ENCODE results near the gene AZIN2.

AZIN2 gene

GRCh38 chr1:33117440-33118085, 36.6 kb downstream of the AZIN2 start:
- 98% methylated on average over 13 of the region's 13 CpGs for WGBS (ENCODE audit: insufficient coverage)
- Histone ChIP-seq H3K9me3 (ENCODE audit: control extremely low read depth in 1 of 5, control insufficient read depth in 4 of 5, insufficient read depth in 2 of 5, low read depth in 1 of 5, low read length in 4 of 5) (no peaks in the 10 kb centered on the region), H3K4me1 (ENCODE audit: control extremely low read depth in 1 of 4, control insufficient read depth in 4 of 4, insufficient read depth in 4 of 4, low read length in 3 of 4) (peaks cover 0 to 5% (median 0%) of the 10 kb centered on the region in 4 experiments), H3K36me3 (ENCODE audit: control insufficient read depth in 4 of 4, insufficient read depth in 4 of 4, low read length in 3 of 4) (no peaks in the 10 kb centered on the region), H3K27me3 (replicated peaks in 2 of 5; ENCODE audit: control insufficient read depth in 4 of 5, insufficient read depth in 5 of 5, low read length in 4 of 5) (no peaks in the 10 kb centered on the region), H3K4me3 (ENCODE audit: control insufficient read depth in 1 of 7, extremely low read depth in 1 of 7, insufficient read depth in 4 of 7, low read depth in 2 of 7, low read length in 6 of 7) (no peak overlapping the region), H3K27ac (ENCODE audit: insufficient read depth in 1 of 2, low read depth in 1 of 2, low read length in 2 of 2, poor library complexity in 1 of 2, severe bottlenecking in 2 of 2) (no peak overlapping the region)
- ChIA-PET CTCF (interaction anchor here (0.8 to 1.3 kb wide), 2 partner anchors 9 to 24 kb away, joined by 3 read pairs; no protein-coding TSS in a partner anchor), POLR2A (no interaction called here)
- DNase-seq, result no peak

GRCh38 chr1:33118274-33118673, 37.3 kb downstream of the AZIN2 start:
- Histone ChIP-seq H3K27ac (ENCODE audit: insufficient read depth in 1 of 2, low read depth in 1 of 2, low read length in 2 of 2, poor library complexity in 1 of 2, severe bottlenecking in 2 of 2) (no peak overlapping the region), H3K27me3 (replicated peaks in 2 of 5; ENCODE audit: control insufficient read depth in 4 of 5, insufficient read depth in 5 of 5, low read length in 4 of 5) (no peaks in the 10 kb centered on the region), H3K4me3 (ENCODE audit: control insufficient read depth in 1 of 7, extremely low read depth in 1 of 7, insufficient read depth in 4 of 7, low read depth in 2 of 7, low read length in 6 of 7) (no peak overlapping the region), H3K36me3 (ENCODE audit: control insufficient read depth in 4 of 4, insufficient read depth in 4 of 4, low read length in 3 of 4) (no peaks in the 10 kb centered on the region), H3K4me1 (ENCODE audit: control extremely low read depth in 1 of 4, control insufficient read depth in 4 of 4, insufficient read depth in 4 of 4, low read length in 3 of 4) (peaks cover 0 to 5% (median 0%) of the 10 kb centered on the region in 4 experiments), H3K9me3 (ENCODE audit: control extremely low read depth in 1 of 5, control insufficient read depth in 4 of 5, insufficient read depth in 2 of 5, low read depth in 1 of 5, low read length in 4 of 5) (no peaks in the 10 kb centered on the region)
- CTCF ChIA-PET, result interaction anchor here (0.8 kb wide), 1 partner anchor 9 kb away, joined by 3 read pairs; no protein-coding TSS in a partner anchor
- WGBS (ENCODE audit: insufficient coverage), result 98% methylated on average over 4 of the region's 4 CpGs
- no peak for DNase-seq
- POLR2A ChIA-PET, result no interaction called here

DNA sequence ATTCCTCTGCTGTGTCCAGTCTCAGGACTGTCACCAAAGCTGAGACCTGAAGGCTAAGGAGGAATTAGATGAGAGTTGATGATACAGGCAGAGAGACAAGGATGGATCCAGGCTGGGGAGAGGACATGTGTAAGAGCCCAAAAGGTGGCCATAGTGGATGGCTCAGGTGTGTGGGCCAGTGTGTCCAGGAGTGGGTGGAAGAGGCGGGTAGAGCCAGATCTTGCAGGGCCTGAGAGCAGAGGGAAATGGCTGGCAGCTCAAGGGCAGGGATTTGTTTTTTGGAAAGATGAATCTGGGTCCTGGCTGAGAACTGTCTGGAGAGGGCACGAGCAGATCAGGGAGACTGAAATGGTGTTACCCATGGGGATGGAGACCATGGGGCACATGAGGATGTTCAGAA, 38.1 kb downstream of the AZIN2 start:
- ChIA-PET POLR2A (no interaction called here), CTCF (no interaction called here)
- H3K4me3 ChIP-seq (ENCODE audit: control insufficient read depth in 1 of 7, extremely low read depth in 1 of 7, insufficient read depth in 4 of 7, low read depth in 2 of 7, low read length in 6 of 7), result no peak overlapping the region
- WGBS (ENCODE audit: insufficient coverage), result 100% methylated on average over 1 of the region's 2 CpGs
- H3K36me3 ChIP-seq (ENCODE audit: control insufficient read depth in 4 of 4, insufficient read depth in 4 of 4, low read length in 3 of 4), result no peaks in the 10 kb centered on the region
- H3K9me3 ChIP-seq (ENCODE audit: control extremely low read depth in 1 of 5, control insufficient read depth in 4 of 5, insufficient read depth in 2 of 5, low read depth in 1 of 5, low read length in 4 of 5), result no peaks in the 10 kb centered on the region
- no peak for DNase-seq
- no peak overlapping the region for H3K27ac ChIP-seq (ENCODE audit: insufficient read depth in 1 of 2, low read depth in 1 of 2, low read length in 2 of 2, poor library complexity in 1 of 2, severe bottlenecking in 2 of 2)
- H3K4me1 ChIP-seq (ENCODE audit: control extremely low read depth in 1 of 4, control insufficient read depth in 4 of 4, insufficient read depth in 4 of 4, low read length in 3 of 4), result peaks cover 0 to 5% (median 0%) of the 10 kb centered on the region in 4 experiments
- H3K27me3 ChIP-seq (replicated peaks in 2 of 5; ENCODE audit: control insufficient read depth in 4 of 5, insufficient read depth in 5 of 5, low read length in 4 of 5), result no peaks in the 10 kb centered on the region

DNA sequence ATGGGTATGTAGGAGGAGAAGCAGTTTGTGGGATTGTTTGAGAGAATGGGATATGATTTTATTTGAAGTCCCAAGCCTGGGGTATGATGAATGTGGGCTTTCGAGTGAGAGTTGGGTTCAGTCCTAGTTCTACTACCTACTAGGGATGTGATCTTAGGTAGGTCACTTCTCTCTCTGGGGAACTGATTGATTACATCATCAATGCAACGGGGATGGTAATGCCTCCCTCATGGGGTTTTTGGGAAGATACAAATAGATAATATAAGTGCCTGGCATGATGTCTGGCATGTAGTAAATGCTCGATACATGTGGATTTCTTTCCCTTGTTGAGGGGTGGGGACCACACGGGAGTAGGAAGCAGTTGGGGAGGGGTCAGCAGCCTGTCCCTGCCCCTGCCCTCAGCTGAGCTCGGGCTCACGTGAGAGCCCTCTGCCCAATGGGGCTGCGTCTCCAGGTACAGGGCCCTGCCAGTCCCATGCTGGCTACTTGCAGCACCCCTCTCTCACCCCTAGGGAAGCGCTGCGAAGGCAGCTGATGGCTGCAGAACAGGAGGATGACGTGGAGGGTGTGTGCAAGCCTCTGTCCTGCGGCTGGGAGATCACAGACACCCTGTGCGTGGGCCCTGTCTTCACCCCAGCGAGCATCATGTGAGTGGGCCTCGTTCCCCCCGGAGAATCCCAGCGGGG, 38.7 kb downstream of the AZIN2 start:
- ChIA-PET CTCF (interaction anchor here (1.1 kb wide), 1 partner anchor 17 kb away, joined by 3 read pairs; no protein-coding TSS in a partner anchor), POLR2A (no interaction called here)
- Histone ChIP-seq H3K36me3 (ENCODE audit: control insufficient read depth in 4 of 4, insufficient read depth in 4 of 4, low read length in 3 of 4) (no peaks in the 10 kb centered on the region), H3K27ac (ENCODE audit: insufficient read depth in 1 of 2, low read depth in 1 of 2, low read length in 2 of 2, poor library complexity in 1 of 2, severe bottlenecking in 2 of 2) (no peak overlapping the region), H3K9me3 (ENCODE audit: control extremely low read depth in 1 of 5, control insufficient read depth in 4 of 5, insufficient read depth in 2 of 5, low read depth in 1 of 5, low read length in 4 of 5) (no peaks in the 10 kb centered on the region), H3K27me3 (replicated peaks in 2 of 5; ENCODE audit: control insufficient read depth in 4 of 5, insufficient read depth in 5 of 5, low read length in 4 of 5) (no peaks in the 10 kb centered on the region), H3K4me3 (ENCODE audit: control insufficient read depth in 1 of 7, extremely low read depth in 1 of 7, insufficient read depth in 4 of 7, low read depth in 2 of 7, low read length in 6 of 7) (no peak overlapping the region), H3K4me1 (ENCODE audit: control extremely low read depth in 1 of 4, control insufficient read depth in 4 of 4, insufficient read depth in 4 of 4, low read length in 3 of 4) (peaks cover 0 to 5% (median 0%) of the 10 kb centered on the region in 4 experiments)
- 99% methylated on average over 15 of the region's 16 CpGs for WGBS (ENCODE audit: insufficient coverage)
- DNase-seq, result no peak

DNA sequence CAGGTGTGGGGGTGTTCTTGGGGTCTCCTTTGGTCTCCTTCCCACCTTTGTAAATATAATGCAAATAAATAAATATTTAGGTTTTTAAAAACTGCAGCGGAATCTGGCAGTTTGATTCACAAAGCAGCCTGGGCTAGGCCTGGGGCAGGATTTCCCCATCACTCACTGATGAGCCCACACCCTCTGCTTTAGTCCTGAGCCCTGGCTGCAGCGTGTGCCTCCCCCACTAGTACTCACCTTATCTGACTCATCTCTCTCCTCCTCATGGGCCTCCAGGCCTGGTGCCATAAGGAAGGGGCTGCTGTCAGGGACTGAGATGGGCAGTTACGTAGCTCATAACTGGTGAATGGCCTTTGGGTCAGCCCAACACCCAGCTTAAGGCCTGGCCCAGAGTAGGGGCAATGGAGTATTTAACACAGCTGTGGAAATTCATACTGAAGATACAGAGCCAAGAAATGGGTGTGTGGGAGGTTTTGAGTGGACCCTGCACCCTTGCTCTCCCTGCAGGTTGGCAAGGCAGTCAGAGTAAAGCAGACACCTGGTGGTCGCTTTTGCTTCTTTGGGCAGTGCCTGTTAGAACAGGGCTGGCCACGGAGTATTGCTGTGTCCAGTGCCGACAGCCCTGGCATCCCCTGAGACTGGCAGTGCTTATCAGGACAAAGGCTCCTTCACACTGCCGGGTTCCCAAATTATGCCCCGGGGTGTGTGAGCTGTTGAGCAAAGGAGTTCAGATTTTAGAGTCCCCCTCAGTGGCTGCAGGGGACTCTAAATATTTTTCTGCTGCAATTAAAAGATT, 39.7 kb downstream of the AZIN2 start:
- no peaks in the 10 kb centered on the region for H3K36me3 ChIP-seq (ENCODE audit: control insufficient read depth in 4 of 4, insufficient read depth in 4 of 4, low read length in 3 of 4)
- 98% methylated on average over 6 of the region's 8 CpGs for WGBS (ENCODE audit: insufficient coverage)
- no peak for DNase-seq
- no peaks in the 10 kb centered on the region for H3K27me3 ChIP-seq (replicated peaks in 2 of 5; ENCODE audit: control insufficient read depth in 4 of 5, insufficient read depth in 5 of 5, low read length in 4 of 5)
- H3K27ac ChIP-seq (ENCODE audit: insufficient read depth in 1 of 2, low read depth in 1 of 2, low read length in 2 of 2, poor library complexity in 1 of 2, severe bottlenecking in 2 of 2), result no peak overlapping the region
- CTCF ChIA-PET, result interaction anchor here (1.1 kb wide), 1 partner anchor 18 kb away, joined by 3 read pairs; no protein-coding TSS in a partner anchor
- H3K4me1 ChIP-seq (ENCODE audit: control extremely low read depth in 1 of 4, control insufficient read depth in 4 of 4, insufficient read depth in 4 of 4, low read length in 3 of 4), result peaks cover 0 to 5% (median 0%) of the 10 kb centered on the region in 4 experiments
- H3K4me3 ChIP-seq (ENCODE audit: control insufficient read depth in 1 of 7, extremely low read depth in 1 of 7, insufficient read depth in 4 of 7, low read depth in 2 of 7, low read length in 6 of 7), result no peak overlapping the region
- POLR2A ChIA-PET, result no interaction called here
- H3K9me3 ChIP-seq (ENCODE audit: control extremely low read depth in 1 of 5, control insufficient read depth in 4 of 5, insufficient read depth in 2 of 5, low read depth in 1 of 5, low read length in 4 of 5), result no peaks in the 10 kb centered on the region

- CTCF ChIA-PET, result no interaction called here
- Histone ChIP-seq H3K9me3 (ENCODE audit: control extremely low read depth in 1 of 5, control insufficient read depth in 4 of 5, insufficient read depth in 2 of 5, low read depth in 1 of 5, low read length in 4 of 5) (no peaks in the 10 kb centered on the region), H3K4me3 (ENCODE audit: control insufficient read depth in 1 of 7, extremely low read depth in 1 of 7, insufficient read depth in 4 of 7, low read depth in 2 of 7, low read length in 6 of 7) (no peak overlapping the region), H3K27me3 (replicated peaks in 2 of 5; ENCODE audit: control insufficient read depth in 4 of 5, insufficient read depth in 5 of 5, low read length in 4 of 5) (no peaks in the 10 kb centered on the region), H3K36me3 (ENCODE audit: control insufficient read depth in 4 of 4, insufficient read depth in 4 of 4, low read length in 3 of 4) (no peaks in the 10 kb centered on the region), H3K4me1 (ENCODE audit: control extremely low read depth in 1 of 4, control insufficient read depth in 4 of 4, insufficient read depth in 4 of 4, low read length in 3 of 4) (peaks cover 2 to 10% (median 5%) of the 10 kb centered on the region in 4 experiments), H3K27ac (ENCODE audit: insufficient read depth in 1 of 2, low read depth in 1 of 2, low read length in 2 of 2, poor library complexity in 1 of 2, severe bottlenecking in 2 of 2) (no peak overlapping the region)
- POLR2A ChIA-PET, result no interaction called here
- 89% methylated on average over 3 of the region's 5 CpGs for WGBS (ENCODE audit: insufficient coverage)
- no peak for DNase-seq
These were observed 40.8 kb downstream of the AZIN2 start for GRCh38 chr1:33121728-33122127.
